Stimulated activated CD4-positive, alpha-beta T cell treated with anti-CD3 and anti-CD28 coated beads, Interleukin-4, amount 100 ng/mL, for 24 hours (primary cell): ENCODE measurements around the gene RHO.
"Not testable (repeated sequence)": the region's sequence is repeated elsewhere in the genome, so short reads cannot be mapped to it uniquely, and the experiment has no call there.

Experiments
- DNase-seq: peaks from one replicate; pipeline ENCODE4 v3.0.0-alpha.2; 2020

RHO gene

DNA sequence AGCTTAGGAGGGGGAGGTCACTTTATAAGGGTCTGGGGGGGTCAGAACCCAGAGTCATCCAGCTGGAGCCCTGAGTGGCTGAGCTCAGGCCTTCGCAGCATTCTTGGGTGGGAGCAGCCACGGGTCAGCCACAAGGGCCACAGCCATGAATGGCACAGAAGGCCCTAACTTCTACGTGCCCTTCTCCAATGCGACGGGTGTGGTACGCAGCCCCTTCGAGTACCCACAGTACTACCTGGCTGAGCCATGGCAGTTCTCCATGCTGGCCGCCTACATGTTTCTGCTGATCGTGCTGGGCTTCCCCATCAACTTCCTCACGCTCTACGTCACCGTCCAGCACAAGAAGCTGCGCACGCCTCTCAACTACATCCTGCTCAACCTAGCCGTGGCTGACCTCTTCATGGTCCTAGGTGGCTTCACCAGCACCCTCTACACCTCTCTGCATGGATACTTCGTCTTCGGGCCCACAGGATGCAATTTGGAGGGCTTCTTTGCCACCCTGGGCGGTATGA is at the start of gene RHO:
Gene RHO, plus strand, starts transcription at position 51 of the 512 bp plus-strand sequence. Its CDS starts 95 bp downstream, at position 146.
- no peak for DNase-seq

DNA sequence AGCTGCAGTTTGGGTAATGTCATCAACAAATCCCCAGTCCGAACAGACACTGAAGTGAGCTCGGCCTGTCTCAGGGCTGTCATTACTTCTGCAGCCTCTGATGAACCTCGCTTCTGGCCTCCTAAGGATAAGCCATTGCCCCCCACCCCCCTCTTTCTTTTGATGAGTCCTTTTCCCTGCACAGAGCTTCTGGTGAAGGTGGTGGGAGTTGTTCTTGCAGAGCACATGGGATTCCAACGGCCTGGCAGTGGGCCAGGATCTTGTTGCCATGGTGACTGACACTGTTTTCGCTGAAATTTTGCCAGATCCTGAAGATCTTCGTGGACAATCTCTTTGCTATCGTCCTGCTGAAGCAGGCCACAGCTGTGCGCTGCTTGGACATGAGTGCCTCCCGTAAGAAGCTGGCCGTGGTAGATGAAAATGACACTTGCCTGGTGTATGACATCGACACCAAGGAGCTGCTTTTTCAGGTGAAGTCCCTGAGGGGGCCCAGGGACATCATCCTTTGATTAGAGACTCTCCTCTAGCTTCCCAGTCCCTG is 47.1 kb upstream of the RHO start:
- not testable (repeated sequence) for DNase-seq

DNA sequence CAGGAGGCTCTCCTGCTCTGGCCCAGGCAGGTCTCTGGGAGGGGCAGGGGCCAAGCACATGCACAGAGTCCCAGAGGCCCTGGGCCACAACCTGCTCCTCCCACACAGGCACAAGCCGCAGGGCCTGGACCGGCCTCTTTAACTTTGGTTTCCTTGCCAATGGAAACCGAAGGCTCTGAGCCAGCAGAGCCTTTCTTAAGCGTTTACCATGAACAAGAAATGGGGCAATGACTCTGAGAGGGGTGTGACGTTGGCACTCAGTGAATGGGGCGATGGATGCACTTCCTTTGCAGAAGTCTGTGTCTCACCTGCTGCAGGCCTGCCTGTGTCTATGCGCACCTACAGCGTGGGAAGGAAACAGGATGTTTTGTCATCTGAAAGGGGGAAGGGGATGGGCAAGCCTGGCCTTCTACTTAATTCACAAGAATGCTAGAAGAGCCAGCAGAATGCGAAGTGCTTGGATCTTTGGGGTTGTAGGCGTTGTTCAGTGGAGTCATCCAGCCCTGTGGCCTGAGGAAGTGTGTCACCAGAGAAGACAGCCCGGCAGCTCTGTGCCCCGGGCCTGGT is 46.6 kb upstream of the RHO start:
- peak; percentile 34 for DNase-seq

DNA sequence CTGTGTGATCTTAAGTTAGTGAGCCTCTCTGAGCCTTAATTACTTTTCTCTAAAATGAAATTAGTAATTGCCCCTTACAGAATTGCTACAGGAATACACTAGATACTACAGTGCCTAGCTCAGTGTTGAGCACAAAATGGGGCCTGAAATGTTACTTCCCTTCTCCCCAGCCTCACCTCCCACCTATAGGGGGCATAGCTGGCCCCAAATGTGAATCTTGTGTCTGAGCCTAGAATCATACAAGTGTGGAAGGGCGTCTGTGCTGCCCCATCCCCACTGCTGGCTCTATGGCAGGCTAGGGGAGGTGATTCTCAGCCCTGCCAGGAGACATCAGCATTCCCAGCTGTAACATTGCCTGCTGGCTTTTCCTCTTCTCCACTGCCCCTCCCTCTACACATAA is 45.7 kb upstream of the RHO start:
- no peak for DNase-seq

DNA sequence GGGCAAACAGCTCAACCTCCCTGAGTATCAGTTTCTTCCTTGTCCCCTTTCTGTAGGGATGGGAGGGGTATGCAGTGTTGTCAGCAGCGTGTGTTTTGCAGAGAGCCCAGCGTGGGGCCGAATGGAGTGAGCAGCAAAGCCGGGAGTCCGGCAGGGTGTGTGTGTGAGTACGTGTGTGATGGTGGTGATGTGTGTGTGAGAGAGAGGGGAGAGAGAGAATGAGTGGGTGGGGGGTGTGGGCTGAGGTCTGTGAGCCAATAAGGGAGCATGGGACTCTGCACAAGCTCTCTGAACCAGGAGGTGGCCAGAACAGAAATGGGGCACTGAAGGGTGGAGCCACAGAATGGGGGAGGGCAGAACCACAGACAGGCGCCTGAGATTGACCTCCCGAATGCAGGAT is 44.6 kb upstream of the RHO start:
- DNase-seq: no peak

DNA sequence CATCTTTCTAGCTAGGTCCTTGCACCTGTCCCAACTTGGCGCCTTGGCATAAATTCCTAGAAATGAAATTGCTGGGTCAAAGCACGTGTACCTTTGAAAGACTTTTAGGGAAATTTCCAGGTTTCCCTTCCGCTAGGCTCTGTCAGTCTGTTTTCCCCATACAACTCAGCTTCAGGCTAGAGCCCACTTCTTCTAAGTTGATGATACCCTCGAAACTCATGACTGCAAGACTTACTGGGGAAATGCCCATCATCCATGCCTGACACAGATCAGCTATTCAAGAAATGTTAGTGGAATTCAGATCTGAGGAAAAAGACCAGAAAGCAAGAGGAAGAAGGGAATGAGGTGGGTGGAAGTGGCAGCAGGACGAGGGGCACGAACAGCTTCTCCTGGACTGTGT is 43.3 kb upstream of the RHO start:
- DNase-seq: not testable (repeated sequence)

DNA sequence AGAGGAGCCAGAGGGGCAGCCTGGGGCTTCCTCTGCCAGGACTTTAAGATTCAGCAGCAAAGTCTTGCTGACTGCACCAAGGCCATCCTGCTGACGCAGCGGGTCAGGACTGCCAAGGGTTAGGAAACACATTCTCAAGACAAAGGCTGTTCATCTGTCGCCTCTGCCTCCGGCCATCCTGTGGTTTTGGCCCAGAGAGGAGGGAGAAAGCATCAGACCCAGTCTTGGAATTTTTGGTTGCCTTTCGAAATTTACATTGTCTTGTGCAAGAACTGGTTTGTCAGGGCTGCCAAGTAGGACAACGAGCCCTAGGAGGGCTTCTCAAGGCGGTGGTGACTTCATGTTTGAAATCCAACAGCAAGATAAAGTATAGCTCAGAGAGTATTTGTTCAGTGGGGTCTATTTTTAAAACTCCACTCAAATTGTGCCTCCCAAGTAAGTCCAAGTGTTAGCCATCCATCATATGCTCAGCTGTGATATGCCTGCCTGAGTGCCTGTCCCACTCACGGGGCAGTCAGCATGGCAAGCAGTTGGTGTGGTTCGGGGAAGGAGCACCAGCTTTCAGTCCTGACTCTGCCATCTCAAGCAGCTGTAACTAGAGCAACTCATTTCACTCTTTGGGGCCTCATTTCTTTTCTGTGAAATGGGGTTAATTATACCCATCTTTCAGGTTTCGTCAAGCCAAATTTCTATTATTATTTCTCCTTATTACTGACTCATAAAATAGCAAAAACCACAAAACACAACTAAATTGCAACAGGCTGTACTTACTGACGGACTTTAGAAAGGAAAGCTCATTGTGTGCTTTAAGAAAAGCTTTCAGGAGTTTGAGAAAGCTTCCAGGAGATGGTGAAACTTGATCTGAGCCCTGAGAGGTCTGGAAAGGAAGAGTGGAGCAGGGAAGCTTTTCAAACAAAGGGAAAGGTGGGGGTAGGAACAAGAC is 42.4 kb upstream of the RHO start:
- DNase-seq: no peak

DNA sequence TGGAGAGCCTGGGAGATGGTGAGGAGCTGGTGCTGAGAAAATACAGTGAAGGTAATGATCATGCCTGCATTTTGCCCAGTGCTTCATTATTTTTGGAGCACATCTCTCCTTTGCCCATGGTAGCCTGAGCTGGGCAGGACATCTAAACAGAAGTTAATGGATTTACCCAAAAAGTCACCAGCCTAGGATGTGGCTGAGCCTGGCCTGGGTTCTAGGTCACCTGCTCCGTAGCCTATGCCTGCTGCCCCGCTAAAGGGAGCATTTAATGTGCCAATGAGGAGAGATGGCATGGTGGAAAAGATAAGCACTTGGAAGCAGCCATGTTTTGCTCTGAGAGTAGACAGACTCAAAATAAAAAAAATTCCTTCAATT is 41.8 kb upstream of the RHO start:
- no peak for DNase-seq

DNA sequence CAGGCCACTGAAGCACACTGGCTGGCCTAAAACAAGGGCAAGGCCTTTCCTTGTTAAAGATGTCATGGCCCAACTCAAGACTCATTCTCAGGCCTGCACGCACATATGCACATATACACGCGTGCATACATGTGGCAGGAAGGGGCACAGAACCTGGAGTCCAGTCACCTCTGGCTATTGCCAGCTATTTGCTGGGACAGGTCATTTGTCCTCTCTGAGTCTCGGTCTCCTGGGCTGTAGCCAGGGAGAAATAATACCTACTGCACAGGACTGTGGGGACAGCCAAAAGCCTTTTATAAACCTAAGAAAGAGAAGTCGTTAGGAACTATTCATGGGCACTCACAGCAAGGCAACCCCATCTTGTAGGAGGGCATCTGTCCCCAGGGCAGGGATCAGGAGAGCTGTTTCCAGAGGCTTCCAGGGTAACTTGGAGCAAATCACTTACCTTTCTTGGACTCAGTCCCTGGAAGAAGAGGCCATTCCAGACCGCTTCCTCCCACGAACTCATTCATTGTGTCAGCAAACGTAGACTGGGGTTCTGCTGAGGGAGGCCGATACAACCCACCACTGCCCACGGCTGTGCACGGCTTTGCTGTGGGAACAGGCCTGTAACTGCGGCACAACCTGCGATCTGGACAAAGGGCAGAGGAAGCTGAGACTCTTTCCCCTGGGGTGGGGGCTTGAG is 41.1 kb upstream of the RHO start:
- no peak for DNase-seq

DNA sequence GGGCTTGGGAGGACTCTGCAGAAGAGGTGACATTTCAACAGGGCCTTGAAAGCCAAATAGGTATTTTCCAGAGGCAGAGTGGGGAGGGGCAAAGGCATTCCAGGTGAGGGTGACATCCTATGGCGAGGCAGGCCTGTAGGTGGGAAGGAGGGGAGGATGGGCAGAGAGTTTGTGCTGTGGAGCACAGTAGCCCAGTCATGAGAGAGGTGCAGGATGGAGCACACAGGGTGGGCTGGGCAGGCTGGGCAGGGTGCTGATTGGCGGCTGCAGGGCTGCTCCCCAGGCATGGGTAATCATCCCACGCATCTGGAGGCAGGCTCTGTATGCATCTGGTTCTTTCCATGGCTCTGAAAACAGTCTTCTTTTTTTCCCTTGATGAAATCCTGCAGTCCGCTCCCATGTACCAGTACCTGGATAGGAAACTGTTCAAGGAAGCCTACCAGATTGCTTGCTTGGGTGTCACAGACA is 40.5 kb upstream of the RHO start:
- DNase-seq: not testable (repeated sequence)

DNA sequence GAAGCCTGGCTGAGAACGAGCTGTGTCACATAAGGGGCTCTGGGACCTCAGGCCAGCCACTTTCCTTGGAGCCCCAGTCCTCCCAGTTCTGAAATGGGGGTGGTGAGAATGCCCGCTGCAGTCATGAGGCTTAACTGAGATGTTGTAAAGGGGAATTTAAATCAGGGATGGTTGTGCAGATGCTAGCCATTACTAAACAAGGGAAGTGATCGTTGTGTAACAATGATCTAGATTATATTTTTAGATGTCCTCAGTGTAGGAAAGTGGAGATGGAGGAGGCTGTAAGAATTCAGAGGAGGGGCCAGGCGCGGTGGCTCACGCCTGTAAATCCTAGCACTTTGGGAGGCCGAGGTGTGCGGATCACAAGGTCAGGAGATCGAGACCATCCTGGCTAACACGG is 39.2 kb upstream of the RHO start:
- not testable (repeated sequence) for DNase-seq

DNA sequence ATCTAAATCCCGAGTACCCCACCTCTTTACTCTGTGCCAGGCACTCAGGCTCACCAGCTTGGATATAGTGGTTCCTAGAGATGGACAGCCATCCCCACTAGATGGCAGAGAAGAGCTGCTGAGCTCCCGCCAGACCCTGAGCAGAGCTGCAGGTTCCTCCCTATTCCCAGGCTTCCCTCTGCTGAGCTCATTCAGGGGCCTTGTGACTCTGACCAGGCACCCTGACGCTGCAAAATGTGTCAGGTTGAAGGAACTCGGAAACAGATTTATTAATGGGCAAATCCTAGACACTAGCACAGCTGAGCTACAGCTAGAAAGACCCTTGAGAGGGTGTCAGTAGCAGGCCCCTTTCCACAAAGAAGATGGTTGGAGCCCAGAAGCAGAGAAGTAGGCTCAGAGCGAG is 38.2 kb upstream of the RHO start:
- DNase-seq: peak; percentile 52

DNA sequence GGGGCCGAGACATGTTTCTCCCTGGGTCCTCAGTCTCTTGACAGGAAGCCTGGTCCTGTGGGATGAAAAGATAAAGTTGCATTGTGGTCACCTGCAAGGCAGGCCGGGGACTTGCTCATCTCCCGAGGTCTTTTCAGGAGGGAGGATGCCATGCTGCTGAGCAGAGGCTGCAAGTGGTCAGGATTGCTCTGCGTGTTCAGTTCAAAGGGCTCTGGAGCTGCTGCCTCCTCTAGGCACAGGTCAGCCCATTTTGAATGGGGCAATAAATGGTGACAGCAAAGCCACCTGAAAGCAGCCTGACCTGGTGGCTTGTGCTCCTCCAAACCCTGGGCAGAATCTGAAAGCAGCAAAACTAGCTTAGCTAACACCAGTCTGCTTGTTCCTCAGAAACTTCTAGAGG is 37.4 kb upstream of the RHO start:
- DNase-seq: not testable (repeated sequence)

DNA sequence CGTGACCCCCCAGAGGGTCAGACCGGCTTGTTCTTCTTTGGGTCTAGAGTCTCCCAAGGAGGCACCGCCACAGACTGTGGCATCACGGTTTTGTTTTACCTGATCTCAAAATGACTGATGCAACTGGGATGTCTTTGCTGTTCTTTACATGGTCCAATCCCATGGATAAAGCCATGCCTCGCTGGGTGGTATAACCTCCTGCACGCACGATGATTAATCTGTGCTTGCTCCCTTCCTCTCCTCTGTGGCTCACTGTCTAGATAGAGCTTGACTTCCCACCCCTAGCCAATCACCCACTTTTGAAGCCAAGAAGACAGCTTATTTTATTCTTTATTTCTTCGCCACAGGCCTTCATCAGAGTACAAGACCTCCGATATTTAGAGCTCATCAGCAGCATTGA is 36.6 kb upstream of the RHO start:
- DNase-seq: no peak

DNA sequence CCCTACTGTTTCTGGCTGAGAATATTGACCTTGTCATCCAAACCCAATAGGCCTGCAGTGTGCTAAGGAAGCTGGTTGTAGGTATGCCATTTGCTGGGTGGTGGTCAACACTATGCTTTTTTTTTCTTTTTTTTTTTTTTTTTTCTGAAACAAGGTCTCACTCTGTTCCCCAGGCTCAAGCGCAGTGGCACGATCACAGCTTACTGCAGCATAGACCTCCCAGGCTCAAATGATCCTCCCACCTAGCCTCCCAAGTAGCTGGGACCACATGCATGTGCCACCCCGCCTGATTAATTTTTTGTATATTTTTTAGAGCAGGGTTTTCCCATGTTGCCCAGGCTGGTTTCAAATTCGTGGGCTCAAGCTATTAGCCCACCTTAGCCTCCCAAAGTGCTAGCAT is 35.7 kb upstream of the RHO start:
- no peak for DNase-seq

DNA sequence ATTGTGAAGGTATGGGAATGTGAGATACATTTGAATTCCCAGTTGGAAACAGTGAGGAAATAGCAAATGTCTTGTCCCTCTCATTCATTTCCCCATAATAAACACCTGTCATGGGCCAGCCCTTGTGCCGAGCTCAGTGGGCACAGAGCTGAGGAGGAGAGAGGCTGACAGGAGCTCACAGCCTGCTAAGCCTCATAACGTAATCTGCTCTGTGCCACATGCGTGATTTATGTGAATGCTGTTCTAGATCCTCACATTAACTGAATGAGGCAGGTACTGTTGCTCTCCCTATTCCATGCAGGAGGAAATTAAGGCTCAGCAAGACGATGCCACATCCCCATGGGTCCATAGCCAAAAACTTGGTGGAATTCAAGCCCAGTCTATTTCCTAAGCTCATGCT is 35.2 kb upstream of the RHO start:
- DNase-seq: no peak

DNA sequence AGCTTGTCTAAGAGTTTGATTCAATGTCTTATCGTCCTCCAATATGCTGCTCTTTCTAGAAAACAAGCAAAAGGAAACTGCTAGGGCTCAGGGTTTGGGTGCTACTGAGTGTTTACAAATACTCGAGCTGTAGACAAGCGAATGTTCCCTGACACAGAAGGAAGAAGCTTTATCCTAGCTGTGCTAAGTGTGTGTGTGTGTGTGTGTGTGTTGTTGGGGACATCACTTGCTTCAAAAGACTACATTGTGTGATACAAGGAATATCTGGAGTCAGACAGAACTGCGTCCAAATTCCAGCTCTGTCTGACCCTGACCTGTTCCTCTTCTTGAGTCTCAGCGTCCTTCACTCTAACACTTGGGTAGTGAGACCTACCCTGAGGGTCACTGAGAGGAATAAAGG is 33.9 kb upstream of the RHO start:
- DNase-seq: not testable (repeated sequence)

DNA sequence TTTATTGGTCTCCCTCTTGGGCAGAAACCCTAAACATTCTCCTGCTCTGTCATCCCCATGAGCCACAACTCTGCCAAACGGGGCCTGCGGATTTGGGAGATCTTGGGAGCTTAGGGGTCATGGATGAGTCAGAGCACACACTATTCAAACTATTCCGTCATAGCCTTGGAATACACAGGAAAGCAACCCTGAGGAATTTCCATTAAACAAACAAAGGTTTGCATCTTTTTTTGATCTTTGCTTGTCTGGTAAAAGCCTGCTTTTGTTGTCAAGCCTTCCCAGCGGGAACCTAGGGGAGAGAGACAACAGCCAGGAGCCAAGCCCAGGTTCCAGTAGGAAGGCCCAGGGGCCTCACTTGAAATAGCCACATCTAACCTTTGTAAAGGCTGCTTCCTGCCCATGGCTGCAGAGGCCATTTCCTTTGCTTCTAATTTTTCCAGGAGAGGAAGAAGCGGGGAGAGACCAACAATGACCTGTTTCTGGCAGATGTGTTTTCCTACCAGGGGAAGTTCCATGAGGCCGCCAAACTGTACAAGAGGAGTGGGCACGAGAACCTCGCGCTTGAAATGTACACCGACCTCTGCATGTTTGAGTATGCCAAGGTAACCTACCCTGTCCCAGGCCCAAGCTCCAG is 33.3 kb upstream of the RHO start:
- not testable (repeated sequence) for DNase-seq

DNA sequence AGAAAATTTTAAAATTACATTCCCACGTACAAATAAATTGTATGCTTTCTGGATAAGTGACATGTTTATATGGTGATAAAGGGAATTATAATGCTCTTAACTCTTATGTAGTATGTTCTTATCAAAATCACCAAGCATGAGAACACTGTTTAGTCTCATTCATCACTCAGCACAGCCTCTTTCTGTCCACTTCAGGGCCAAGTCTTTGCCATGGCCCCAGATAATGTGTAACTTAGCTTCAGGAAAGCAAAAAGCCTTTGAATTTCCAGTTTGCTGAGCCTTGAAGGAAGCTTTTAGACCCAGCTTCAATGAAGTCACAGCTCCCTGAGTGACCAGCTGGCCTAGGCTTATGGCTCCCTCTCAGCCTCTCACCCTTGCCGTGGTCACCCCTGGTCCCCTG is 30.6 kb upstream of the RHO start:
- DNase-seq: not testable (repeated sequence)

DNA sequence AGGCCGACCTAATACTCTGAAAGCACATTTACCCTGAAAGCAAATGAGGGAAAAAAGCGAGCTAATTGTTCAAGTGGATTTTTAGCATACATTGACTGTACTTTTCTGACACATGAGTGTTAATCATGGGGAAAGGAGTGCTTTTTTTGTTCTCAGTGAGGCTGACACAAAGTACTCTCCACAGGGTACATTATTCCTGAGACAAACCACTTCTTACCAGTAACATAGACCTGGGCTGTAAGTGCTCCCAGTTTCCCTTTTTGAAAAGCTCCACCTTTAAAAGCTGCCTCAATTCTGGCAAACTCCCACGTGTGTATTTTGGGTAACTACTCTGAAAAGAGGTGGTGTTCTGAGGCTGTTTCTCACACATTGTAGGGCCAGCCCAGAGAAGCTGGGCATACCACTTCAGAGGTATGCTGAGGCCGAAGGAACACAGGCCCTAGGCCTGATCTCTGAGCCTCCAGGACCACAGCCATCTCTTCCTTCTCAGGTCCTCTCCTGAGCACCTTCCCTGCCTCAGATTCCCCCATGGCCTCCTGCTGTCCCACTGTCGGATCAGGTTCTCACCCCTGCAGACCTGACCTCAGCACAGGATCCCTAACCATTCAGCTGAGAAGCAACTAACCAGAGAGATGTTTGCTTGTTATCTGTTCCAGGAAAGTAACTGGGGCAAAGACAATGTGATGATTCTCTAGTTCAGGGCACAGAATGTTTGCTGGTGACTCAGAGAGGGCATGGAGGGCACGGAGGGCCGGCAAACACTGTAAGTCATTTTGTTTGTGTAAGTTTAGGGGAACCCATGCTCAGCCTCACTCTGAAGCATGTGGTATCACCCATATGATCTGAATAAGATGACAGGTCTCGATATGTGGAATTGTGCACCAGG is 29.6 kb upstream of the RHO start:
- DNase-seq: not testable (repeated sequence)

DNA sequence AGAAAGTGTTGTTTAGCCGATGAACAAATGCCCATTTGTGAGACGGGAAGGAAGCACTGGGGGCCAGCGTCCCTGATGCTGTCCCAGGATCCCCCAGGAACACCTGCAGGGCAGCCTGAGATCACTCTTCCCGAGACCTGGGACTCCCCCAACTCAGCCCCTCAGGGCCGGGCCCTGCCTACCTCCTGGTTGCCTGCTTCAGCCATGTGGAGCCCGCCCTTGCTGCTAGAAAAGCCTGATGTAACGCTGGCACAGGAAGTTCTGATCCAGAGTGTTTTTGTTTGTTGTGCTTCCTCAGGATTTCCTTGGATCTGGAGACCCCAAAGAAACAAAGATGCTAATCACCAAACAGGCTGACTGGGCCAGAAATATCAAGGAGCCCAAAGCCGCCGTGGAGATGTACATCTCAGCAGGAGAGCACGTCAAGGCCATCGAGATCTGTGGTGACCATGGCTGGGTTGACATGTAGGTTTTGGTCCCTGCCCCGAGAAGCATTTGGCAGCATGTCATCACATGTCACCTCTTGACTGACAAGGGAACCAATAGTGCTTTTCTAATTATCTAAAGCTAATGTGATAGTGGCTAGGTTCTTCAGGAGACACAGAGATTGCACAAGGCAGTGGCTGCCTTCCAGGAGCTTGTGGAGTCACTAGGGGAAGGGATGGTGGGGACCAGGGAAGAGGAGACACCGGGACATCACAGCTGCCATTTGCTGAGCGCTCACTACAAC is 28.7 kb upstream of the RHO start:
- DNase-seq: not testable (repeated sequence)
